ENCODE results near the gene WDFY3. TPM values are rescaled to one million over a fixed set of nuclear protein-coding genes. Genes with fewer than 3 reads are reported as not detected.

WDFY3 gene
- total and polyA plus RNA-seq, 2 donors (not counting 1 experiment from before 2014, with no cell fraction given) = 0.05 to 0.36 TPM

- 56% methylated on average over 1 of the region's 1 CpG for WGBS (ENCODE audit: insufficient coverage)
- Histone ChIP-seq H3K4me1 (ENCODE audit: control insufficient read depth in 2 of 2, insufficient read depth in 2 of 2, low read length in 2 of 2) (no peaks in the 10 kb centered on the region), H2AFZ (ENCODE audit: insufficient read depth, low read depth, low read length, poor library complexity, severe bottlenecking) (no peak overlapping the region), H3K4me2 (replicated peaks; ENCODE audit: low read depth, low read length, poor library complexity, severe bottlenecking) (no peak overlapping the region), H3K4me3 (ENCODE audit: control extremely low read depth in 1 of 5, extremely low read depth in 1 of 5, insufficient read depth in 1 of 5, low read depth in 2 of 5, low read length in 4 of 5) (no peak overlapping the region), H3K79me2 (ENCODE audit: control insufficient read depth, insufficient read depth, low read length) (no peaks in the 10 kb centered on the region), H3K9me3 (ENCODE audit: control extremely low read depth in 1 of 3, control insufficient read depth in 2 of 3, insufficient read depth in 1 of 3, low read length in 2 of 3) (peaks cover 2 to 4% (median 3%) of the 10 kb centered on the region in 3 donors), H4K20me1 (ENCODE audit: control insufficient read depth, insufficient read depth, low read length, poor library complexity, severe bottlenecking) (no peaks in the 10 kb centered on the region), H3K27me3 (replicated peaks in 1 of 4; ENCODE audit: control extremely low read depth in 1 of 4, control insufficient read depth in 3 of 4, insufficient read depth in 4 of 4, low read length in 3 of 4) (no peaks in the 10 kb centered on the region), H3K9ac (ENCODE audit: low read length) (no peak overlapping the region), H3K27ac (ENCODE audit: low read length in 2 of 2) (no peak overlapping the region), H3K36me3 (replicated peaks in 1 of 2; ENCODE audit: control extremely low read depth in 1 of 2, control insufficient read depth in 1 of 2, extremely low read depth in 1 of 2, insufficient read depth in 2 of 2, low read length in 1 of 2) (no peaks in the 10 kb centered on the region)
- Mint-ChIP-seq H3K4me1 (no peaks in the 10 kb centered on the region), H3K4me3 (no peak overlapping the region), H3K27ac (no peak overlapping the region), H3K9me3 (ENCODE audit: insufficient read depth) (no peaks in the 10 kb centered on the region), H3K27me3 (peaks cover 5% of the 10 kb centered on the region)
- CTCF ChIA-PET = no interaction called here
- TF ChIP-seq EZH2 (IDR thresholded peaks at IDR 0.05; ENCODE audit: borderline replicate concordance, insufficient read depth, low read depth, low read length, poor library complexity, severe bottlenecking) (no peak), CTCF (IDR thresholded peaks at IDR 0.05) (no peak)
- POLR2A ChIA-PET = no interaction called here
- DNase-seq (no peak), ATAC-seq (ENCODE audit: low read depth) (no peak)
- intact Hi-C loops (cut with micrococcal nuclease) = no loop called here
Observed at GRCh38 chr4:84944947-84945346, 21.5 kb downstream of the WDFY3 start.

GRCh38 chr4:84940960-84941359 is 25.5 kb downstream of the WDFY3 start:
- Histone ChIP-seq H3K79me2 (ENCODE audit: control insufficient read depth, insufficient read depth, low read length) (no peaks in the 10 kb centered on the region), H3K4me1 (ENCODE audit: control insufficient read depth in 2 of 2, insufficient read depth in 2 of 2, low read length in 2 of 2) (no peaks in the 10 kb centered on the region), H3K27me3 (replicated peaks in 1 of 4; ENCODE audit: control extremely low read depth in 1 of 4, control insufficient read depth in 3 of 4, insufficient read depth in 4 of 4, low read length in 3 of 4) (no peaks in the 10 kb centered on the region), H3K9me3 (ENCODE audit: control extremely low read depth in 1 of 3, control insufficient read depth in 2 of 3, insufficient read depth in 1 of 3, low read length in 2 of 3) (peaks cover 1 to 4% (median 3%) of the 10 kb centered on the region in 3 donors), H3K4me2 (replicated peaks; ENCODE audit: low read depth, low read length, poor library complexity, severe bottlenecking) (no peak overlapping the region), H4K20me1 (ENCODE audit: control insufficient read depth, insufficient read depth, low read length, poor library complexity, severe bottlenecking) (no peaks in the 10 kb centered on the region), H3K9ac (ENCODE audit: low read length) (no peak overlapping the region), H3K36me3 (replicated peaks in 1 of 2; ENCODE audit: control extremely low read depth in 1 of 2, control insufficient read depth in 1 of 2, extremely low read depth in 1 of 2, insufficient read depth in 2 of 2, low read length in 1 of 2) (no peaks in the 10 kb centered on the region), H3K27ac (ENCODE audit: low read length in 2 of 2) (no peak overlapping the region), H3K4me3 (ENCODE audit: control extremely low read depth in 1 of 5, extremely low read depth in 1 of 5, insufficient read depth in 1 of 5, low read depth in 2 of 5, low read length in 4 of 5) (no peak overlapping the region), H2AFZ (ENCODE audit: insufficient read depth, low read depth, low read length, poor library complexity, severe bottlenecking) (no peak overlapping the region)
- no peak for DNase-seq
- no peak for TF ChIP-seq EZH2 (IDR thresholded peaks at IDR 0.05; ENCODE audit: borderline replicate concordance, insufficient read depth, low read depth, low read length, poor library complexity, severe bottlenecking)
- no peak for TF ChIP-seq CTCF (IDR thresholded peaks at IDR 0.05)
- H3K4me3 Mint-ChIP-seq = no peak overlapping the region
- H3K4me1 Mint-ChIP-seq = no peaks in the 10 kb centered on the region
- ChIA-PET POLR2A (no interaction called here), CTCF (no interaction called here)
- peaks cover 4% of the 10 kb centered on the region for H3K27me3 Mint-ChIP-seq
- no peak overlapping the region for H3K27ac Mint-ChIP-seq
- ATAC-seq (ENCODE audit: low read depth) = no peak
- intact Hi-C loops (cut with micrococcal nuclease) = no loop called here
- no peaks in the 10 kb centered on the region for H3K9me3 Mint-ChIP-seq (ENCODE audit: insufficient read depth)

Measured in B cell (primary cell).